Activated CD8-positive, alpha-beta memory T cell treated with anti-CD3 and anti-CD28 coated beads for 48 hours (primary cell): Measurements from ENCODE around the gene CHP1.
"Not testable (repeated sequence)": the region's sequence is repeated elsewhere in the genome, so short reads cannot be mapped to it uniquely, and the experiment has no call there.

Experiments
- DNase-seq, 3 experiments: peaks; one replicate each; pipeline ENCODE4 v3.0.0-alpha.2; 2020; ENCODE audit warnings: low read depth in 2 of 3, low spot score in 2 of 3

CHP1 gene

DNA sequence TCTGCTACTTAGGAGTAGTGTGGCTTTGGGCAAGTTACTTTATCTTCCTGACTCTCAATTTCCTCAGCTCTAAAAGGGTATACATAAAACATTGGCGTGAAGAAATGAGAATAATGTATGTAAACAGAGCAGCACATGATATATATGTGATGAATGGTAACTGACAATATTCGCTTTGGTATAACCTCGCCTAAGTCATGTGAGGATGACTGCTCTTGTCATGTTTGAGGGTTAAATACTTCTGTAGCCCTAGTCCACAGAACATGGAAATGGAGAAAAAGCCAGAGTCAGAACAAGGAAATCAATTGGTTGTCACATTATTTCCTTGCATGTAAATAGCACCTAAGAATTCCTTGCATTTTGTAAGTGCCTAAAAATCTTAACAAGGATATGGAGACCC, 25.0 kb downstream of the CHP1 start:
- no peak for DNase-seq

DNA sequence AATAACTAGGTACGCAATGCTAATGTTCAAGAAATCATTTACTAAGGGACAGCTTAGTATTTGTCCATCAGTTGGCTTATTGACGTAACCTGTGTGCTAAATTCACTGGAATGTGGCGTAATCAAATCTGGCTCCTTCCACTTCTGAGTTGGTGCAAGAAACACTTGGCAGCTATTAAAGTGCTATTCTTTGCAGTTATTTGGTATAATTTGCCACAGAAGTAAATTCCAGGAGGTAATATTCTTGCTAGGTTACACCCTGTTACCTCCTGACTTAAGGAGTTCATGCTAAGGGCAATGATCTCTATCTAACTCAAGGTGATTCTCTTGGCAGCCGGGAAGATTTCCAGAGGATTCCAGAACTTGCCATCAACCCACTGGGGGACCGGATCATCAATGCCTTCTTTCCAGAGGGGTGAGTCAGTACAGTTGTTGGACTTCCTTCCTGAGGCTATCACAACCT, 25.5 kb downstream of the CHP1 start:
- no peak for DNase-seq

DNA sequence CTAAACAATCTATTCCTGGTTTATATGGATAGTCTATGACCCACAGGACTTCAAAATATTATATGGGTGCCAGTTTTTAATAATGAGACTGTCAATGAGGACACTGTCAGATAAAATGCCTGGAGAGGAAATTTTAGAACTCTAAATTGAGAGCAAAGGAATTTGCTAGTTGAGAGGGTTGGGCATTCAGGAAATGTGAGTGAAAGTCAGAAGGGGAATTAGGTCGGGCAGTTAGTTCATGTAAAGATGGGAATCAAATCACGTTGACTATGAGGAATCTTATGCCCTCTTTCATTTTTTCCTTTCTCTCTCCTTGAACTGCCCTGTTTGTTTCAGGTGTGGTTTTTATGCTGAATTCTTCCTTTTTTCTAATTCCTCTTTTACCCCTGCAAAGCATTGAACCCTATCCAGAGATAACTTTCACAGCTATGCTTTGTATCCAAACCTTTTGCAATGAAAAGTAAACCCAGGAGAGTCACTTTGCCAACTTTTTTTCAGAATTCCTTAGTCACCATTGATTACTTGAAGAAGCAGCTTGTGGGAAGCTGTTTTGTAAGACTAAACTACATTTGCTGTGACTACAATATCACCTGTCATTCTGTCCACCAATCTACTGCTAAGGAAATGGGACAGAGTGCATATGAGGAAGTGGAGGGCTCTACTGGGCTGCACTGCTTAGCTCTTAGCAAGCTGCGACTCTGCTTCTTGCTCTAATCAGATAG, 27.8 kb downstream of the CHP1 start:
- no peak for DNase-seq

DNA sequence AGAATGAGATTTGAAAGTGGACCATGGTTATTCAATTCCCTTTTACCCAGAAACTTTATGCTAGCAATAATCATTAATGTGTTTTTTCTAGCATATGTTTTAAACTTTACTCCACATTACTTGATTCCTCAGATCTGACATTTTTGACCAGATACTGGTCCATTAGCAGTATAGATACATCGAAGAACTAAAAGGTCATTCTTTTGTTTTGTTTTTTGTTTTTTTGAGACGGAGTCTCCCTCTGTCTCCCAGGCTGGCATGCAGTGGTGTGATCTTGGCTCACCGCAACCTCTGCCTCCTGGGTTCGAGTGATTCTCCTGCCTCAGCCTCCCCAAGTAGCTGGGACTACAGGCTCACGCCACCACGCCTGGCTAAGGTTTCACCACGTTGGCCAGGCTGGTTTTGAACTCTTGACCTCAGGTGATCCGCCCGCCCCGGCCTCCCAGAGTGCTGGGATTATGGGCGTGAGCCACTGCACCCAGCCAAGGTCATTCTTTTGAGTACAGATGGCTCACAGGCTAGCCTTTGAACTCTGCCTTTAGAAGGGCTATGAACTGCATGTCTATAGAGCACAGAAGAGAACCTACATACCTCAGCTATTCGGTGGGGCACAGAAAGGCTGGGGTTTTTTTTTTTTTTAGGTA, 28.6 kb downstream of the CHP1 start:
- DNase-seq, result no peak

DNA sequence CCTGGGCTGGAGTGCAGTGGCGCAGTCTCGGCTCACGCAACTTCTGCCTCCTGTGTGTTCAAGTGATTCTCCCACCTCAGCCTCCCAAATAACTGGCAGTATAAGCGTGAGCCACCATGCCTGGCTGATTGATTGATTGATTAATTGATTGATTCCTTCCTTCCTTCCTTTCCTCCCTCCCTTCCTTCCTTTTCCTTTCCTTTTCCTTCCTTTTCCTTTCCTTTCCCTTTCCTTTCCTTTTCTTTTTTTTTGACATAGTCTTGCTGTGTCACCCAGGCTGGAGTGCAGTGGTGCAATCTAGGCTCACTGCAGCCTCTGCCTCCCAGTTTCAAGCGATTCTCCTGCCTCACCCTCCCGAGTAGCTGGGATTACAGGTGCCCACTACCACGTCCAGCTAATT, 29.9 kb downstream of the CHP1 start:
- DNase-seq, result not testable (repeated sequence)

DNA sequence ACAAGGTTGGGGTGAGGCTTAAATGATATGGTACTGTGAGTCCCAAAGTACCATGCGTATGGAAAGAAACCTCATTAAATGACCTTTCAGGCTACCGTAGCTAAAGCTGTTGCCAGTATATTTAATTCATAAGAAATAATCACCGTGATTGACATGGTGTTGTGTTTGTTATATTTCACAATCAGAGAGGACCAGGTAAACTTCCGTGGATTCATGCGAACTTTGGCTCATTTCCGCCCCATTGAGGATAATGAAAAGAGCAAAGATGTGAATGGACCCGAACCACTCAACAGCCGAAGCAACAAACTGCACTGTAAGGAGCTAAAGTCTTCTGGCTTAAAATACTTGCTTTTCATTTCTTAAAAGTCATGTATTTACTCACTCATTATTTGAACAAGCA, 31.5 kb downstream of the CHP1 start:
- DNase-seq, result no peak

DNA sequence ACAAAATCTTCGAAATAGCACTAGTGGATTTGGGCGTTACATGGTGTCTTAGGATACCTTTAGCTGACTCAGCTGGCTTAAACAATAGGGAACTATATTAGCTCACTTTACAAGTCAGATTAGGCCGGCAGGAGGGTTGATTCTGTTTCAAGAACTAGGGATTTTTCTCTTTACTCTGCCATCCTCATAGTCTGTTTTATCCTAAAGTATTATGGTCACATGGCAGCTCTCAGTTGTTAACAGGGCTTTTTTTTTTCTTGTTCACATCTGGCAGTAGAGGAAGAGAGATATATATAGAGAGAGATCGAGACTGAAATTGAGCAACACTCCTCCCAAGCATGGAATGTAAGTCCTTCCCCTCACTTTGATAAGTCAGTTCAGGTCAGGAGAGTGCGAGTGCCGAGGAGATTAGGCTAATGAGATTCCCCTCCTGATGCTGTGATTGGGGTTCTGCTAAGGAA, 32.9 kb downstream of the CHP1 start:
- DNase-seq, result no peak

DNA sequence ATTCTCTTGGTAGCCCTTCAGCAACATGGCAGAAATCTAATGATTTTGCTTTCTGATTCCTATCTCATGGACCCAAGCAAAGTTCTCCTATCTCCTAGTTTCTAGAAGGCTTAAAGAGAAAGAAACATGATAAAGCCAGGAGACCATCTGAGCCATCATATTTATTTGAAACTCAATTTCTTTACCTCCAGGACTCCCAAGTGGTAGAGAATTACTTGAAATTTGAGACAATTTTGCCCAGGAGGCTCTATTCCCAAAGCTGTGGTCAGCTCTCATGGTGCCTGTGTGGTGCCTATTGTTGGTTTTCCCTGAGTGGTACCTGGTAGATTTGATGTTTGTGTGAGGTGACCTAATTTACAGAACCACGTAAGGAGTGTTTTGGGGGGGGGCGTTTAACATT, 38.8 kb downstream of the CHP1 start:
- no peak for DNase-seq

DNA sequence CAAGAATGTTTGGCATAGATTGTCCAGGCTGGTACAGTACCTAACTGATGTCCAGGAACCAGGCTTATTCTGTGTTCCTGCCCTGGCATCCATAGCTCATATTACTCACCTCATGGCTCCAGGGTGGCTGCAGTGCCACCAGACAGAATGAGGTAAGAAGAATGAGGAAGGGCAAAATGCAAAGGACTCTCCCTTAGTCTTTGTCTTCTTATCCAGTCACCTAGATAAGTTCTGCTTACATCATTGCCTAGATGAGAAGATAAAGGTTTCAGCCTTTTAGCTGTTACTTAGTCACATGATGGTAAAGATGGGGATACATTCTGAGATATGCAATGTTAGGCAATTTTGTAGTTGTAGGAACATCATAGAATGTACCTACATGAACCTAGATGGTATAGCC, 45.8 kb downstream of the CHP1 start:
- no peak for DNase-seq

DNA sequence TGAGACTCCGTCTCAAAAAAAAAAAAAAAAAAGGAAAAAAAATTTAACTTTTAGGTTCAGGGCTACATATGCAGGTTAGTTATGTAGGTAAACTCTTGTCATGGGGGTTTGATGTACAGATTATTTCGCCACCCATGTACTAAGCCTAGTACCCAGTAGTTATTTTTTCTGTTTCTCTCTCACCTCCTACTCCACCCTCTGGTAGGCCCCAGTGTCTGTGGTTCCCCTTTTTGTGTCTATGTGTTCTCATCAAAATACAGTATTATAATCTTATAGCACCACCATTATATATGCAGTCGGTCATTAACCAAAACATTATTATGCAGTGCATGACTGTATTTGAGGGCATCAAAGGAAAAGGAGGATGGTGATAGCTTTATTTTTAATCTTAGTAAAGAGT, 47.3 kb downstream of the CHP1 start:
- no peak for DNase-seq

DNA sequence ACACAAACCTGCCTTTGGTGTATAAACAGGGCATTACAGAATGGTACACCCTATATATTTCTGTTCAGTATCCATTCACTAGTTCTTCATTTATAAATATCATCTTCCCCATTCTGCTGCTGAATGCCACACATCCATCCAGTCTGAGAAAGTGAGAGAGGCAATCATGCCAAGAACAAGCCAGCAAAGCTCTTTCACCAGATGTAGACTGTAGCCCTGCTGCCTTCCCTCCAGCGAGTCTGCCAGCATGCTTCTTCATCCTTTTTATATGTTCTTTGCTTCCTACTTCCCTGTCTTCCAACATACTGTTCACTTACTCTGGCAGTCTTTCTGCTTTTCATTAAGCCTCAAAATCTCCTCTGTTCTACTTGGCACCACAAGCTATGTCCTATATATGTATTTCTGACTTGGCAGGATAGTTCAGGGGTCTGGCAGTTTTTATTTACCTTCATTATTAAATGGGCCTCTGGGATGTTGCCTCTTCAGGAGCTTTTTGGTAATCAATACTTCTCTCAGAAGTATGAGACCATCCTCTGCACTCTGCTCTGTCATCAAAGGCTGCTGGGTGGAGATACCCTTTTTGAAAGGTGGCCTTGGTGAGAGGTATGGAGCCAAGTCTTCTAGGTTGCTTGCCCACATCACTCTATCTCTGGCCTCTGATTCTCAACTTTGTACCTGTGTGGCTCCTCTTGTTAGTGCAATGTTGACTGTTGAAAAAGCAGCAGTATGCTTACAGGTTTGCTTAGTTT, 48.6 kb downstream of the CHP1 start:
- DNase-seq, result no peak

DNA sequence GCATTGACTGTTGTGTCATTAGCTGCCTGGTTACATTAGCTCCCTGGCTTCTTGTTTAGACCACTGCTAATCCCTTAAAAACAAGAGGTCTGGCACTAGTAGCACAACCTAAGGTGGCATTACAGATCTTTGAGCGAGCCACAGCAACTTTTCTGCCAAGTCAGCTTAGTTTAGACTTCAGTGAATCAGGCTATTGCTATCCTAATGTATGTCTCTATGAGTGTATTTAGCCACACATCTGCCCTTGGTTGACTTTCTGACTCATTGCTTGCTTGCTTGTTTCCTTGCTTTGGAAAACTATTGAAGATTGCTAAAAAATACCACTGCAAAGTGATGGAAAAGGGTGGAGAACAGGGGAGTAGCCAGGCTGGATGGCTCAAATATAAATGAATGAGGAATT, 50.2 kb downstream of the CHP1 start:
- DNase-seq, result no peak

DNA sequence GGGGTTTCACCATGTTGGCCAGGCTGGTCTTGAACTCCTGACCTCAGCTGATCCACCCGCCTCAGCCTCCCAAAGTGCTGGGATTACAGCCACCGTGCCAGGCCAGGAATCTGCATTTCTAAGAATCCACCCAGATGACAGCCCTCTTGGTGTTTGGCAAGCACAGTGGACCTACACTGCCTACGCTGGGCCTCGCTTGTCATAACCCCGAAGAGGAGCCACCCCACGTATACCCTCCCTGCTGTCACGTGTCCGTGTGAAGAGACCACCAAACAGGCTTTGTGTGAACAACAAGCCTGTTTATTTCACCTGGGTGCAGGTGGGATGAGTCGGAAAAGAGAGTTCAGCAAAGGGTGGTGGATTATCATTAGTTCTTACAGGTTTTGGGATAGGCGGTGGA, 51.4 kb downstream of the CHP1 start:
- not testable (repeated sequence) for DNase-seq

DNA sequence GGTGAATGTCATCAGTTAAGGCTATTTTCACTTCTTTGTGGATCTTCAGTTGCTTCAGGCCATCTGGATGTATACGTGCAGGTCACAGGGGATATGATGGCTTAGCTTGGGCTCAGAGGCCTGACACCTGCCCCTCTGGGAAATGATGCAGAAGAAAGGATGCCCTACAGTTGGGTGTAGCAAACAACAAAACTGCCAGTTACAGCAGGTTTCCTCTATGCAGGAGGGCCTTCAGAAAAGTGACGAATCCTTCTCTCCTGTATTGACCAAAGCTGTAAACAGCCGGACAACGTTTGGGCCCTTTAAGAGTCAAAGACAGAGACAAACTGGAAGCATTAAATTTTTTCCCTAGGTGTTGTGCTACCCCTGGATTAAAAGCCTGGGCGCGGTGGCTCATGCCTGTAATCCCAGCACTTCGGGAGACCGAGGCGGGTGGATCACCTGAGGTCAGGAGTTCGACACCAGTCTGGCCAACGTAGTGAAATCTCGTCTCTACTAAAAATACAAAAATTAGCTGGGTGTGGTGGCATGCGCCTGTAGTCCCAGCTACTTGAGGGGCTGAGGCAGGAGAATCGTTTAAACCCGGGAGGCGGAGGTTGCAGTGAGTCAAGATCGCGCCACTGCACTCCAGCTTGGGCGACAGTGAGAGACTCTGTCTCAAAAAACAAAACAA, 52.0 kb downstream of the CHP1 start:
- DNase-seq, result not testable (repeated sequence)

DNA sequence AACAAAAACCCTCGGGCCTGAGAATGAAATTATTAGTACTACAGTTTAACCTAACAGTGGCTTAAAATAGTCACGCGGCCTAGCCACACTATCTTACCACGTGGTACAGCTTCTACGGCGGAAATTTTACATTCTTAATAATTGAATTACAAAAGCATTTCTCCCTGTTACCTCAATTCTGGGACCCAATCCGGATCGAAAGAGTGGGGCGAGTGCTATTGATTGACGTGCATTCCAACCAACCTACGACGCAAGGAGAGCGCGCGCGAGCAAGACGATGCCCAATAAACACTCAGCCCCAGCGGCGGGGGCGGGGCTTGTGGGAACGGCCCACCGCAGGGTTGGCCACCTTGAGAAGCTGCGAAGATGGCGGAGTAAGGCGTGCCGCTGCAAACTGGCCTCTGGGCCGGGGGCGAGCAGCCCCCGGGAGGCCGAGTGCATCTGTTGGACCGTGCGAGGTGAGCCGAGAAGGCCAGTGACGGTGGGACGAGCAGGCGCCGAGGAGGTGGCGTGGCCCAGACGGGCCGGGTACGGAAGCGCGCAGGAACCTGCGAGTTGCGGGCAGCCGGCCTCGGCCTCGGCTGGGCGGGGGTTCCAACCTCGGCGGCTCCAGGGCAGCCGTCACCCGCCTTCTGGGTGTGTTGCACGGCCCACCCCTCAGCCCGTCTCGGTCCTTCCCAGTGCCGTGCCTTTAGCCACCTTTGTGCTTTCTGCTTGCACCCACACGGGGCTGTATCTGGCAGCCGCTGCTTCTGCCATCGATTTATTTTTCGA, 52.8 kb downstream of the CHP1 start:
- peak; percentile 92 to 96 (median 95) for DNase-seq

DNA sequence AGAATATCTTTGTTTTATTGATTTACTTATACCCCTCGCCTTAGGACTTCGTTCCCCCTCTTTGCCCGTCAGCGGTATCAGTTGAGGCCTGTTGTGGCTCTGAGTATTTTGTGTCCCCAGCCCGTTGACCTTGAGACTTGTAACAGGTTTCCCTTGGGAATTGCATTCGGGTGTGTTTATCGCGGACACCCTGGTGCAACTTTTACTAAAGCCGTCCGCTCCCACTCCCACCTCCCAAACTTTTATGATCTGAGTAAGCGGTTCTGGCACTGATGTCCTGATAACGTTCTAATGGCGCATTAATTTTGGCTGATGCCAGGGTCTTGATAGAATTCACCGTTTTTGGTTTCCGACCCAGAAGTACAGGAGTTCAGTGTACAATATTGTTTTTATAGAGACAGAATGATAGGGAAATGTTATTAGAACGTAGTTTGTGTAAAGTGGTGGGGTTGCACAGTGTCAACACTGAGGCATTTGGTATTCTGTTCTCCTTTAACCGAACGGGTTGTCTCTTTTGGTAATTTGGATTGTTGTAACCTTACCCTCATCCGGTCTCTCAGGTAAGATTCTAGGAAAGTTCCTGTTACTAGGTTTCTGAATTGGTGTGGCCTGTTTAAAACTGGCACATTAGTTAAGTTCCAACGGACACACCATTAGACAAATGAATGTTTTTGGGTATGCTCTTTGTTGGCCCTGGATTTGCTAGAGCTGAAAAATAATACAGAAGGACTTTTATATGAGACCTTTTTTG, 53.5 kb downstream of the CHP1 start:
- DNase-seq, result no peak

DNA sequence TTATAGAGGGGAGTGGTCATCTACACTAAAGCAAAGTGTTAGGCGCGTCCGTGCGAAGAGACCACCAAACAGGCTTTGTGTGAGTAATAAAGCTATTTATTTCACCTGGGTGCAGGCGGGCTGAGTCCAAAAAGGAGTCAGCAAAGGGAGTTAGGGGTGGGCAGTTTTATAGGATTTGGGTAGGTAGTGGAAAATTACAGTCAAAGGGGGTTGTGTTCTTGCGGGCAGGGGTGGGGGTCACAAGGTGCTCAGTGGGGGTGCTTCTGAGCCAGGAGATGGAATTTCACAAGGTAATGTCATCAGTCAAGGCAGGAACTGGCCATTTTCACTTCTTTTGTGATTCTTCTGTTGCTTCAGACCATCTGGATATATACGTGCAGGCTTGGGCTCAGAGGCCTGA, 54.2 kb downstream of the CHP1 start:
- no peak for DNase-seq

DNA sequence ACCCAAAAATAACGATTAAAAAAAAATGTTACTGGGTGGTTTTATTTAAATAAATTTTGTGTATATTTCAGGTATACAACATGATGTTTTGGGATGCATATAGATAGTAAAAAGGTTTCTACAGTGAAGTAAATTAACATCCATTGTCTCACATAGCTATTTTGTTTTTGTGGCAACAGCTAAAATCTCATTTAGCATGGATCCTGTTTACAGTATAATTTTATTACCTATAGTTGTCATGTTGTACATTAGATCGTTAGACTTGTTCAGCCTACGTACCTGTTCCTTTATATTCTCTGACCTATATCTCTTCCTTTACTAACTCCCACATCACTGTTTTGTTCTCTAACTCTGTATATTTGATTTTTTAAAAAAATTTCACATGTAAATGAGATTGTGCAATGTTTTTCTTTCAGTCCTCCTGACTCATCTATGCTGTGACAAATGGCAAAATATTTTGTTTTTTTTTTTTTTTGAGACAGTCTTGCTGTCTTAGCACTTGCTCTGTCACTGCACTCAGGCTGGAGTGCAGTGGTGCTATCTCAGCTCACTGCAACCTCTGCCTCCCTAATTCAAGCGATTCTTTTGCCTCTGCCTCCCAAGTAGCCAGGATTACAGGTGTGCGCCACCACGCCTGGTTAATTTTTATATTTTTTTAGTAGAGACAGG, 55.7 kb downstream of the CHP1 start:
- DNase-seq, result no peak

DNA sequence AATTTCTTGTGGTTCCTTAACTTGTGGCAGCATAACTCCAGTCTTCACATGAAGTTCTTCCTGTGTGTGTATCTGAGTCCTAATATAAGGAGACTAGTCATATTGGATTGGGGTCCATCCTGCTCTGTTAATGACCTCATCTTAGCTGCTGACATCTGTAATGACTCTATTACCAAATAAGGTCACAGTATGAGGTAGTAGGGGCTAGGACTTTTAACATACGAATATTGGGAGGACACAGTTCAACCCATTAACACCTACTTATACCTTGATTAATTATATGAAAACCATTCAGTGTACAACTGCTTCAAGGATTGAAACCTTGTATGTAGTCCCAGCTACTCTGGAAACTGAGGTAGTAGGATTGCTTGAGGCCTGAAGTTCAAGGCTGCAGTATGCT, 57.4 kb downstream of the CHP1 start:
- DNase-seq, result no peak

DNA sequence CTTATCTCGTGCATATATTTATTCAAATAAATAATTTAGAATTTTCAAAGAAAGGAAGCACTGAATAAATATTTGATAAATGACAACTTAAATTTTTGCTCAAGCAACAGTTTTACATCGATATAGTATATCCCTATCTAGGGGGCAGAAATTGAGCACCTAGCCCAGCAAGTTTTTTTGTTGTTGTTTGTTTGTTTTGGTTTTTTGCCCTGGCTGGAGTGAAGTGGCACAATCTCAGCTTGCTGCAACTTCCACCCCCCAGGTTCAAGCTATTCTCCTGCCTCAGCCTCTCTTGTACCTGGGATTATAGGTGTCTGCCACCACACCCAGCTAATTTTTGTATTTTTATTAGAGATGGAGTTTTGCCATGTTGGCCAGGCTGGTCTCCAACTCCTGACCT, 58.9 kb downstream of the CHP1 start:
- DNase-seq, result no peak
